HL-60/S4 treated with retinoic acid at 250 ng/mL for 4 days and 3 days (cell line): ENCODE results near the gene GALNT18.

Experiments
- in situ Hi-C: fragments of 300-500 bp; cut with MboI; formaldehyde crosslinking; loops from 2 replicates; pipeline ENCODE4 v1.7.0; 2022; ENCODE audit warnings: low sequenced_read_pairs

The GALNT18 gene

DNA sequence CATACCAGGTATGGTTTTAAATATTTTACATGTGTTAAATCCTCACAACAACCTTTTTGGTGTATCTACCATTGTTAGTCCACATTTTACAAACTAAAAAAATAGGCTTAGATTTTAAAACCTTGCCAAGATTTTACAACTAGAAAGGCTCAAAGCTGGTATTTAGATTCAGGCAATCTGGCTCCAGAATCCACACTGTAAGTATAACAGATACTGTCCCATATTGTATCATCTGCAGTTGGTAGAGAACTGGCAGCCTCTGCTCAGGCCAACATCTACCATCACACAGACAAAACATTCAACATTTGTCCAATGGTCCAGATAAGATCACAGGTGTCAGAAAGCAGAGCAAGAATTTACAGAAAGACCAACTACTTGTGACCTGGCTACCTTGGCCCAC is 299.7 kb downstream of the GALNT18 start:
- in situ Hi-C loops, result no loop called here

DNA sequence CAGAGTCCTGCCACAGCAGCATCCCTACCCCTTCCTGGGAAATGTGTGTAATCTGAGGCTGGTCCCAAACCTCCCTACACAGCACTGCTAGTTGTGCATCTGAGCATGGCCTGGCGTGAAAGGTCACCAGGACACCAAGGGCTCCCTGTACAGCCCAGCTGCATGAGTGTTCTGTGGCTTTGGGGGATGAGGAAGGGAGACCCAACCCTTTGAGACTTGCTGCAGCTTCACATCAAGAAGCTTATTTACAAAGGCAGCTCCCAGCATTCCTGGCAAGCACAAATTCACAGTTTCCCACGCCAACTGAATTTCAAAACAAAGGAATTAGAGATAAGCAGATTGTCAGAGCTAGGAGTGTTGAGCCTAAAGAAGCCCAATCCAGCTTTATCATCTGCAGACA is 301.0 kb downstream of the GALNT18 start:
- in situ Hi-C loops, result no loop called here

DNA sequence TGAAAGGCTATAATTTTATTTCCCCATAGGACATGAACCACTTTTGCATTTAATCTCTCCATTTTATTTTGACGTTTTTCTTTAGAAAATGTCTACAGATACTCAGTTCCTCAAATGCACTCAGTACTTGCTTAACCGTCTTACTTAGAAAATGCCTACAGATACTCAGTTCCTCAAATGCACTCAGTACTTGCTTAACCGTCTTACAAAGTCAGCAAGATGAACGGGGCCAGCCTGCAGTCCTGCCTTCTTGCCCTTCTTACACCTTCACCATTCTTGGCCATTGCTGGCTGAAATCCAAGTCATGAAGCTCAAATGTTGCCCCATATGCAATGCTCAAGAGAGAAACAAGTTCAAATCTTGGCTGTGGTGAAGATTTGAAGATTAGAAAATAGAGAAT is 302.8 kb downstream of the GALNT18 start:
- in situ Hi-C loops, result no loop called here

DNA sequence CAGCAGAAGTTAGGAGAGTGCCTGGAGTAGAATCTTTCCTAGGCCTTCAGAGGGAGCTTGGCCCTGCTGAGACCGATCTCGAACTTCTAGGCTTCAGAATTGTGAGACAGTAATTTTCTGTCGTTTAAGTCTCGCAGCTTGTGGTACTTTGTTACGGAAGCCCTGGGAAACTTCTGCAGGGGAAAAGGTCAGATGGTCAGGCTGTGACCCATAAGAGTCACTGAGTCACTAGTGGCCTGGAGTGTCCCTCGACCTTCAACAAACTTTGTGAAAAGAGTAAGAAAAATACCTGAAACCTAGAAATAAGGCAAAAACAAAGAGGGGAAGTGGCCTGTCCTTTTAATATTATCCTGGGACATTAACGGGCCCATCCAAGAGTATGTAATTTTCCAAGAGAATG is 303.3 kb downstream of the GALNT18 start:
- in situ Hi-C loops, result no loop called here

DNA sequence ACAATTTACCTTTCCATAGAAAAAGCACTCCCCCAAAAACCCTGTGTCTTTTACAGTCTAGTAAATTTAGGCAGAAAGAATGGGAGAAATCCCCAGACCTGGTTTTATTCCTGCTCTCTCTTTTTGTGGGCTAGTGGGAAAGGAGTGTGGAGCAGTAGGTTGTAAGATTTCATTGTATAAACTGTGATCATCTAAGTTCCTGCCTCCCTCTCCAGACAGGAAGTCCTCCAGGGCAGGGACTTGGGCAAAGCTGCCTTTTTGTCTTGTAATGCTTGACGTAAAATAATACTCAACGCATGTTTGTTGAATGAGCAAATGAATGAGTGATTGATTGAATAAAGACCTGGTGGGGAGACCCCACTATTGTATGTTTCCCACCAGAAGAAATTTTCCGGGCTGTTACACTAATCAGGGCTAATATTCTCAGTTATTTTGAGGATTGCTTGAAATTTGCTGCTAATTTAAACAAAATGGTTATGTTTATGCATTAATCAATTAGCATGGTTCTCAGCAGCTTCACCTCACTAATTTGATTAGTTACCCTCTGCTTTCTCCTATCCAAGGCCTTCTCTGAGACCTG is 305.1 kb downstream of the GALNT18 start:
- in situ Hi-C loops, result no loop called here

DNA sequence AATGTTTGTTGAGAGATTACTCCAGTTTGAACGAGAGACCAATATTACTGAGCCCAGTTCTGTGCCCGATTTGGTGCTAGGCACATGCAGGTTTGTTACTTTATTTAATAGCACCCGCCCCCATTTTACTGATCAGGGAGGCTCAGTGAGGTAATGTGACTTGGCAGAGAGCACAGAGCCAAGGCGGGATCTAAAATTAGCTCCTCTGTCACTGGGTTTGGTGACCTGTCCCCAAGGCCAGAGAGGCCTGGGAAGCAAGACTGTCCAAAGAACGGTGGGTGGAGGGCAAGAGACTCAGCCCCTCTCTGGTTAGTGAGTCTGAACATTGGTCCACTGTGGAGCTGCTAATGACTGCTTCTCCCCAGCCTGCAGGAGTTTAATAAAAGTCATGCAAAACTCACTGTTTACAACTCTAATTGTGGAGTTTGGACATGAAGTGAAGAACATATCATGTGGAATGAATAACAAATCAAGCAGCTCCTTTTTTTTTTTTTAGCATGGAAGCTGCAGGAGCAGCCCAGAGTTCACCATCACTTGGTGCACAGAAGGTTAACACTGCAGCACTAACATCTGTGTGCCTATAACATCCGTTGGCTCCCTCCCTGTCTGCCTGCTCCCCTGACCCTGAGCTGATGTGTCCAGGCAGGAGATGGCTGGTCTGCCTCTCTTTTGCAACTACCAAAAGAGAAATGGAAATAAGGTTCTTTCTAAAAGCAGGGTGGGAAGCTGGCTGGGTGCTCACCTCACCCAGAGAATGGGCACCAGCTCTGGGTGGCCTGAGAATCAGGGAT is 307.7 kb downstream of the GALNT18 start:
- in situ Hi-C loops, result no loop called here

DNA sequence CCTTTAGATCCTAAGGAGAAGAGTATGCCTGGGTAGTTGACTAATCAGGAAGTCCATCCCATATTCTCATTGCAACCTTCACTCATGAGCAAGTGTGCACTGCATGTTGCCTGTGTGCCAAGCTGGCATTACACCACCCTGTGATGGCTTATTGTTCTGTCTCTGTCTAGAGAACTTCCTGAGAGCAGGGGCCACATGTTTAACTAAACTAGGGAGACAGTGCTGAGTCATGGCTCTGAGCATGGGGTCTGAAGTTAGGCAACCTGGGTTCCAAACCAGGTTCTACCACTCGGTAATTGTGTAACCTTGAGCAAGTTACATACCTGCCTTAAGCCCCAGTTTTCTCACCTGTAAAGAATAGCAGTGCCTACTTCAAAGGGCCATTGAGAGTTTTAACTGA is 308.4 kb downstream of the GALNT18 start:
- in situ Hi-C loops, result no loop called here

DNA sequence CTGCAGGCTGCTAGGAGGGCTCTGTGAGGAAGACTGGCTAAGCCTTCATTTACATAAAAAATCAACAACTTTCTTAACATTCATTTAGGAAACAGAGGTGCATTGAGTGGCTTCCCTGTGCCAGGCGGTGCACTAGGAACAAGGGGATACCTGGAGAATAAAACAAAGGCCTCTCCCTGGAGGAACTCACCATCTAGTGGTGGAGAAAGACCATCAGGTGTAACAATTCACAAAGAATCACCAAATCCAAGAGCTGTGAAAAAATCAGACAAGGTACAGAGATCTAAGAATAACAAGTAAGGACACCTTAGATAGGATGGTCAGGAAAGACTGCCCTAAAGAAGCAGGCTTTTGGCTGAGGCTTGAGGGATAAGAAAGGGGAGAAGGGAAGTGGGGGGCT is 309.1 kb downstream of the GALNT18 start:
- in situ Hi-C loops, result no loop called here

DNA sequence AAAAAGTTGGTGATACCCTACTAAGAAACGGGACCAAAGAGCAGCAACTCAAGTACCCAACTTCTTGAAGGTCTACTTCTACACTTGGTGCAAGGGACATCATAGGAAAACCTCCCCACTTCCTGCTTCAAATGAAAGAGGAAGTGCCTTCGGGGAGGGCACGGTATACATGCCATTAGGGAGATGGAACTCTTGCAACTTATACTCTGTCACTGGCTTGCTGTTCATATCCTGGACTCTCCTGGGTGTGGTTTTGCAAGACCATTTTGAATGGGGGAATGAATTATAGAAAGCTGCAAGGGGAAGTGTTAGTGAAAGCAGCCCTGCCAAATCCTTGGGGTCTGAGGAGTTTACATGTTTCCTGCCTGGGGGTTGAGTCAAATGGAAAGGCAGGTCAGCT is 310.6 kb downstream of the GALNT18 start:
- in situ Hi-C loops, result no loop called here

DNA sequence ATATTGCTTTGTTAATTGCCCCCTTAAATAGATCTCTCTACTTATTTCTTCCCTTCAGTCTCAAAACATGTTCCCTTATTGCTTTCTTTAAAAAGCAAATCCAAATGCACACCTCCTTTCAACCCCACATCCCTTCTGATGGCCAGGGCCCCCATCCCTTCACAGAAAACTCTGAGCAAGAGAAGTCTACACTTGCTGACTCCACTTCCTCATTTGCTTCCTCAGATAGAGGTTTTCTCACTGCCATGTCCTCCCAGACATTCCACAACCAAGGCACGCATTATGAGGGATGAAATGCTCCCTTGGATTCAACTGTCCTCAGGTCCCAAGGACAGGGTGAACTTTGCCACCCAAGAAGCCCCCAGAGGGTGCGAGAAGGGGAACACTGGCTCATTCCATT is 311.9 kb downstream of the GALNT18 start:
- in situ Hi-C loops, result no loop called here

DNA sequence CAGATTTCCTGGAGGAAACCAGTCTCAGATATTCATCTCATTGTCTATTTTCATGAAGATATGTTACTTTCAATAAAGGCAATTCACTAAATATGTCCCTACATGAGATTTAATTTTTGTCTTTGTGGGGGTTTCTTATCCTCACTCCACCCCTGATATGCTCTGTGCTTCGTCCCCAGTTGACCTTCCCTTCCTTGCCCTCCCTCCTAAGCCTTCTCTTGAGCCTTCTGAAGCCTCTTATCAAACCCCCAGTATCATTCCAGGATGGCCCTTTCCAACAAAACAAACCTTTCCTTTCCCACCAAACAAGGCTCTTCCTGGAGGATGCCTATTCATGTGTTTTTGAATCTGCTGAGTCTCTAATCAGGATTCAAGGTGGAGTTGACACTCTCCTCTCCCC is 313.6 kb downstream of the GALNT18 start:
- in situ Hi-C loops, result no loop called here

DNA sequence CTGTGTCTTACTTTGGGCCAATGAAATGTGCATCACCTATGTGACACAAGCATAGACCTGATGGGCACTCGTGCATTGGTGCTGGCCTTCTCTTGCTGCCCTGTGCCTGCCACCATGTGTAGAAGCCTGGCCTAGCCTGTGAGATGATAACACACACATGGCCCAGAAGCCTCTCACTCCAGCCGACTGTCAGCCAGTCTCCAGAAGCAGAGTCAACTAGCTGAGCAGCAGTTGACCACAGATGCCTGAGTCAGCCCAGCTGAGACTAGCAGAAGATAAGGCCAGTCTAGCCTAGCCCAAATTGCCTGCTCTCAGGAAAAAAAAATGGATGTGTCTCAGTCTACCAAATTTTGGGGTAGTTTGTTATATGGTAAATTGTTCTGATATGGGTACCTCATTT is 314.9 kb downstream of the GALNT18 start:
- in situ Hi-C loops, result no loop called here

DNA sequence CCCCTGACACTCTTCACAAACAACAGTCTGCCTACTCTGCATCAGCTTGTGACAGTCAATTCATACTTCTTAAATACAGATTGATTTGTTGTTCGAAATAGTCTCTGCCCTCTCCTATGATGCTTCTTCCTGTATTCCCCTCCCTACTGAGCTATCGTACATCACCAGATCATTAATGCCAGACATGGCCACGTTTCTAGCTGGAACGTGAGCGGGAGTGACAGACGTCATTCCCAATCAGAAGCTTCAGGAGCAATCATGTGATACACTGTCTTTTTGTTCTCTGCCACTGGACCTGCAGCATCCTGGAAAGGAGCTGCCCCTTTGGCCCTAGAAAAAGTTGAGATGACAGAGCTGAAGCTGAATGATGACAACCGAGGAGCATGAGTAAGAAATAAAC is 317.3 kb downstream of the GALNT18 start:
- in situ Hi-C loops, result no loop called here

DNA sequence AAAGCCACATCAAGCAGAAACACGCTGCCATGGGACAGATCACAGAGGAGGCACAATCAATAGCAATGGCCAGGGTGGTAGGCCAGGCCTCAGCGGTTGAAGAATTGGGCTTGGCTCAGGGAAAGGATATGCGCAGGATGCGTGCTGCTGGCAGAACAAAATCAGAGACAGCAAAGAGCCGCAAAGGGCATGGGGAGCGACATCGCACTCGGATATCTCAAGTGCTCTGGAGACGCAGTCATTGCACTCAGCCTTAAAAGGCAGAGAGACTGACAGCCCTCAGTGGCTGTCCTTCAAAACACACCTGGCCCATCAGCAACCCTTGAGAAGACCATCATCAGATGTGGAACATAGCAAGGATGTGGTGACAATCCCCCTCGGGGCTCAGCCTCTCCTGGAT is 319.2 kb downstream of the GALNT18 start:
- in situ Hi-C loops, result no loop called here

DNA sequence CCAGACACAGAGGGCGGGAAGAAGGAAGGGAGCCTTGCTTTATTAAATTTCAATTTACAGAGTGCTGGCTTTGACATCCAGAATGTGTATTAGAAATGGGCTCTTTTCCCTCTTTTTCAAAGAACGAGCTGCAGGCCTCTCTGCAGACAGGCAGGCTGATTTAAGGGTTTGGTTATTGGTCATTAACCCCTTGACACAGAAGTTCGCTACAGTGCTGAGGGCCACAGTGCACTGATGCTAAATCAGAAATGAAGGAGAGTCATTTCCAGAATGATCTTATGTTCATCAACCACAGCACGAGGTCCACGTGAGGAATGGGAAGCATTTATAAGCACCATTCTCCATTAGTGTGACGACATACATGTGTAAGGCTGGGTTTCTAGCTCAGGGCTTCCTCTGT is 320.6 kb downstream of the GALNT18 start:
- in situ Hi-C loops, result no loop called here

DNA sequence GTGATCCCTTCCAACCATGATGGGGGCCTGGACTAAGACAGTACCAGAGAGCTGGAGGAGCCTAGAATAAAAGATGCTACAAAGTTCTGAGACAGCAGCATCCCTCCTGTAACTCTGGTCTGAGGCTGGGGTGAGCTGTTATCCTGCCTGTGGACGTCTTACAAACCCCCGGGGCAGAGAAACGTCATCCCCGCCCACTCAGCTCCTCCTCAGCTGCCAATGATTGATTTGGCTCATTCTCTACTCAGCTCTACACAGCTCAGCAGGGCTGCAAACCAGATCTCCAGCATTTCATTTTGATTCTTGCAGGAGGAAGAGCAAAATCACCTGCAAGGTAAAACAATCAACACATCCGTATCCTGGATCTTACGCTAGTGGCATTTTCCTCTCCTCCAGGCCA is 324.2 kb downstream of the GALNT18 start:
- in situ Hi-C loops, result no loop called here

DNA sequence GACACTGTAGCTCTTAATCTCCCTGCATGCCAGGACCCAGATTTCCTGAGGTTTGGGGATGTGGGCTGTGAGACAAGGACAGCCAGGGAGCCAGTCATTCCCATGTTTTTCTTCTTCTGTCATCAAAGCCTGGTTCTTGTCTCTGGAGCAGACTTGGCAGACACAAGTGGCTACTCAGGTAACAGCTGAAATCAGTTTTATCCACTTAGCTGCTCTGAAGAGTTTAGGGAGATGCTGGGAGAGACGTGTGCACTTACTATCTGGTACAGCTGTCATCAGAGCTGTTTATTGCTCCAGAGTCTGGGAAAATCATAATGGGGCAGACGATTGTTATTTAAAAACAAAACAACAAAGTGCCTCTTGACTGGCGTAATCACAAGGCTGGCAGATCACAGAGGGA is 325.4 kb downstream of the GALNT18 start:
- in situ Hi-C loops, result no loop called here

DNA sequence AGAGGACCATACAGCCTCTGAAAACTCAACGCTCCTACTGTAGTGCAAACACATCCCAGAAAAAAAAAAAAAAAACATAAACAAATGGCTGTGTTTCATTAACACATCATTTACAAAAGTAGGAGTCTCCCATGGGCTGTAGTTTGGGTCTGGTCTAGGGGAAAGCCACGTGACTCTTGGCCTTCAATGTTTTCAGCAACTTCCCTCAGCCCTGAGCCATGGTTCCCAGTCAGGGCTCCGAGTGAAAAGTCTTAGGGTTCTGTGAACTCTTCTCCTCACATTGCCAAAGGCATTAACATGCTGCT is 327.3 kb downstream of the GALNT18 start:
- in situ Hi-C loops, result no loop called here

DNA sequence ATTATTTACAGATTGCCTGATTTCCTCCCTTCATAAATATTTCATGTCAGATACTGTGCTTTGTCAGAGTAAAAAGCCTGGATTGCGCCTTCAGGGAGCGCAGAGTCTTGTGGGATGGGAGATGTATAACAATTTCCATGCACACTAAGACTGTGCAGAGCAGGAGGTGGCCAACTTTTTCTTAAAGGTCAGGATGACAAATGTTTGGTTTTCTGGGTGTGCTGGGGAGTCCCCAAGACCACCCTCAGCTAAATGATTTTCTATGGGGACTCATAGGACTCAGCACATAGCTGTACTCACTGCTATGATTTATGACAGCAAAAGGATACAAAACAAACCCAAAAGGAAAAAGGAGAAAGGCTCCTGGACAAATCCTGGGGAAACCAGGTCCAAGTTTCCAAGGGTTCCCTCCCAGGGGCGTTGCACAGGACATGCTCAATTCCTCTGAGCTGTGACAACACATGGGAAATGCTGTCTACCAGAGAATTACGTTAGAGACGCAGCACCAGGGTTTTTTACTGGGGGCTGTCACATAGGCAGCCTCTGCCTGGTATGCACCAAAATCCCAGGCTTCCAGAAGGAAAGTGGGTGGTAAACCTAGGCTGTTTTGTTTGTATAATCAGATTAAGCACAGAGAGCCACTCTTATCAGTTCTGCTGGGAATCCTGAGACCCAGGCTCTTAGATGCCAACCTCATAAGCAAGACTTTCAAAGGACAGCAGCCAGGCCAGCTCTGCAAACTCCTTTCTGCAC is 327.8 kb downstream of the GALNT18 start:
- in situ Hi-C loops, result no loop called here

DNA sequence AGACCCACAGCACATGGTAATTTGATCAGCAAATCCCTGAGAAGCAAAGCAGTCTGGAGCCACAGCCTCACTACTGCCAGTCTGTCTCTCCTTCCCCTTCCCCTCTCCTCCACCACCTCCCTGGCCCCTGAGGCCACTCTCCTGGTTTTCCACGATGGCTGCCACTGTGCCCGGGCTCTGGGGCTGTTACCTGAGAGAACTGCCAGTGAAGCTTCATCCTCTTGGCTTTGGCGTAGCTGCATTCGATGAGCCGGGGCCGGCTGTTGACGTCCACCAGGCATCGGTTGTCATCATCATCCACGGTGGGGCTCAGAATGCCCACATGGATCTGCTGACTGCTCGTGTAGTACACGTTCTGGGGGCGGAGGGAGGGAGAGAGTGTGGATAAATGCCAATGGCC is 329.0 kb downstream of the GALNT18 start:
- in situ Hi-C loops, result no loop called here

DNA sequence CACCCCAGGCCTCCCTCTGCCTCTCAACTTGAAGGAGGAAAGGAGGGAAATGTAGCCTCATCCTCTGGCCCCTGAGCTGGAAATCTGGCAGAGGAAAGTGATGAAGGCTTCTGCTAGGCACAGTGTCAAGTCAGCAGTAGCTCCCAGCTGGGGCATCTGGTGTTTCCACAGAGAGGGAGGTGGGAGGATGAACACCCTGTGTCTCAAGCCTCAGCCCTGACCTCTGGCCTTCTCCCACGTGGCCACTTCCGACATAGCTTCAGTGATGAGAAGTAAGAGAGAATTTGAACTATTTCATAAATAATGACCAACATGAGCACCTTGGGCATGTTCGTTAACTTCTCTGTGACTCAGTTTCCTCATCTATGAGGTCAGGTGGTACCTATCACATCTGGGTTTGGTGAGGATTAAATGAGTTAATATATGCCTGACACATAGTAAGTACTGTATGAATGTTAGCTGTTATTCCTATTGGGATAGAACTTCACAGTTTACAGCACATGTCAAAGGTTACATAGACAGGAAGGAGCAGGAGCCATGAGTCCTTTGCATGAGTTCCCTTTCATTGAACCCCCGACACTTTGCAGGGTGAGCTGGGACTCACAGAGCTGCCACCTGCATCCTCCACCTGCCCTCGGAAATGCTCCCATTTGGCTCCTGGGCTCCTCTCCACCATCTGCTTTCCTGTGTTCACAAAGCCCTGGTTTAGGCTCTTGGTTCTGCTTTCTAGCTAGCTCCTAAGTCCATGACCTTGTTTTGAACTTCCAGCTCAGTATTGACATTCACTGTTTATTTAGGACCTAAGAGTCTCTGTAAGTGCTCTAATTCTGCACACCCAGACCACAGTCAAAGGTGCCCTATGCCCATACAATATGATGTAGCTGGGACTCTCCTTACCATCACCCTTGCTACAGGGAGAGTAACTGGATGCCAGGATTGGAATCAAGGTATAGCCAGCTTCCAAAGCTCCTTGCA is 330.5 kb downstream of the GALNT18 start:
- in situ Hi-C loops, result no loop called here
